ENCODE measurements around the gene GRIN3B. TPM values are rescaled to one million over a fixed set of nuclear protein-coding genes. Genes with fewer than 3 reads are reported as not detected.

The GRIN3B gene
- total and polyA plus RNA-seq, 2 of the 4 experiments (the other 2 are of a cell fraction), result under 0.01 to 0.91 TPM

DNA sequence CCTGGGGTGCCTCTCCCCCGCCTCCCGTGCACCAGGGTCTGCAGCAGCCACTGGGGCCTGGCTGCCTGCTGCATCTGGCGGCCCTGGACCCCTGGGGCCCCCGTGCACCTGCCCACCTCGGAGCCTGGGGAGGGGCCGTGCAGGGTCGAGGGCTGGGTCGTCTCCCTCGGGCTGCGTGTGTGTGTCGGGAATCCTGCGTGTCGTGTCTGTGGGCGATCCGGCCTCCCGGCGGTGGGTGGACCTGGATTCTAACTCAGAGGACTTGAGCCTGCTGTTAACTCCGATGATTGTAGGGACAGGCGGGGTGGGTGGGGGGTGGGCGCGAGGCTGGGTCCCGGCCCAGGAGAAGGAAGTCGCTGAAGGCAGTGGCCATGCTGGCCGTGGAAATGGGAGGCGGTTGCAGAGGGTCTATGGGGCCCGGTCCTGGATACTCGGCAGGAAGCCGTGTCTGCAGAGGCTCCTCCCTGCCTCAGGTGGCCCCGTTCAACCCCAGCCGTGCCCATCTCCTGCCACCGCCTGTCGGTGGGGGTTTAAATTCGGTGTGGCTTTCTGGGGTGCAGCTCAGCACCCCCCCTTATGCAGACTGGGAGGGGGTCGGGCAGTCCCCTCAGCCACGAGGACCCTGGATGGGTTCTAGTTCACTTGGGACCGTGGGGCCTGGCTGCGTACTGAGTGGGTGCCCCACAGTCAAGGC lies 25.5 kb upstream of the GRIN3B start:
- Histone ChIP-seq H2BK120ac (ENCODE audit: low read depth, low read length) (no peak overlapping the region), H3K9me1 (ENCODE audit: insufficient read depth, low read length) (no peaks in the 10 kb centered on the region), H2AK9ac (replicated peaks; ENCODE audit: low read depth, low read length, poor library complexity) (no peak overlapping the region), H3K4me1 (ENCODE audit: control insufficient read depth, insufficient read depth, low read length) (no peaks in the 10 kb centered on the region), H4K5ac (ENCODE audit: low read depth, low read length) (no peak overlapping the region), H3K4ac (ENCODE audit: low read depth, low read length) (no peak overlapping the region), H3K56ac (ENCODE audit: extremely low read depth, insufficient read depth, low read length) (no peak overlapping the region), H2BK5ac (ENCODE audit: low read depth, low read length, poor library complexity, severe bottlenecking) (no peak overlapping the region), H3K9me3 (ENCODE audit: control insufficient read depth, insufficient read depth, low read length) (peaks cover 5% of the 10 kb centered on the region), H3K27me3 (ENCODE audit: control insufficient read depth, insufficient read depth, low read length) (no peaks in the 10 kb centered on the region), H3K4me3 (ENCODE audit: insufficient read depth, low read depth, low read length) (no peak overlapping the region), H3K79me1 (ENCODE audit: low read depth in 1 of 2, low read length in 2 of 2) (peaks cover 9 to 19% of the 10 kb centered on the region in 2 experiments), H4K91ac (ENCODE audit: insufficient read depth, low read depth, low read length) (no peak overlapping the region), H2AK5ac (ENCODE audit: low read depth, low read length) (no peak overlapping the region), H2BK20ac (ENCODE audit: low read depth, low read length) (no peak overlapping the region), H3K18ac (ENCODE audit: low read depth, low read length) (no peak overlapping the region), H4K20me1 (ENCODE audit: insufficient read depth, low read length) (no peaks in the 10 kb centered on the region; the same call in 1 of the 2 replicates), H3K14ac (replicated peaks; ENCODE audit: low read depth, low read length) (no peak overlapping the region), H3K23ac (ENCODE audit: low read depth, low read length) (no peak overlapping the region), H2AFZ (replicated peaks; ENCODE audit: low read length, poor library complexity) (no peak overlapping the region), H3K27ac (ENCODE audit: insufficient read depth, low read length) (no peak overlapping the region), H4K8ac (ENCODE audit: low read depth in 2 of 2, low read length in 2 of 2) (no peak overlapping the region), H3K9ac (ENCODE audit: low read depth, low read length) (no peak overlapping the region), H3K4me2 (ENCODE audit: low read depth, low read length) (no peak overlapping the region), H2BK15ac (ENCODE audit: low read depth, low read length) (no peak overlapping the region), H3K36me3 (ENCODE audit: control insufficient read depth, insufficient read depth, low read length) (peaks cover 36% of the 10 kb centered on the region)
- intact Hi-C loops (cut with micrococcal nuclease) (no loop called here), in situ Hi-C loops (cut with MboI; ENCODE audit: low sequenced_read_pairs) (no loop called here), dilution Hi-C loops (cut with HindIII; ENCODE audit: low sequenced_read_pairs, unreplicated experiment) (no loop called here)
- WGBS, 2 experiments (ENCODE audit: extremely low coverage in 2 of 2, insufficient read length in 1 of 2), result 69% methylated on average over 16 of the region's 37 CpGs; no CpG with 5 or more reads in 1 of the 2 experiments
- DNase-seq (no peak), ATAC-seq (ENCODE audit: low read depth) (no peak)
- BruUV-seq (replicated peaks), result no TSS peak
- POLR2A ChIA-PET (ENCODE audit: unreplicated experiment), result no interaction called here
- TF ChIP-seq BHLHE40 (IDR thresholded peaks at IDR 0.05; ENCODE audit: low read depth, low read length), result no peak
- TF ChIP-seq, protein P1, sequence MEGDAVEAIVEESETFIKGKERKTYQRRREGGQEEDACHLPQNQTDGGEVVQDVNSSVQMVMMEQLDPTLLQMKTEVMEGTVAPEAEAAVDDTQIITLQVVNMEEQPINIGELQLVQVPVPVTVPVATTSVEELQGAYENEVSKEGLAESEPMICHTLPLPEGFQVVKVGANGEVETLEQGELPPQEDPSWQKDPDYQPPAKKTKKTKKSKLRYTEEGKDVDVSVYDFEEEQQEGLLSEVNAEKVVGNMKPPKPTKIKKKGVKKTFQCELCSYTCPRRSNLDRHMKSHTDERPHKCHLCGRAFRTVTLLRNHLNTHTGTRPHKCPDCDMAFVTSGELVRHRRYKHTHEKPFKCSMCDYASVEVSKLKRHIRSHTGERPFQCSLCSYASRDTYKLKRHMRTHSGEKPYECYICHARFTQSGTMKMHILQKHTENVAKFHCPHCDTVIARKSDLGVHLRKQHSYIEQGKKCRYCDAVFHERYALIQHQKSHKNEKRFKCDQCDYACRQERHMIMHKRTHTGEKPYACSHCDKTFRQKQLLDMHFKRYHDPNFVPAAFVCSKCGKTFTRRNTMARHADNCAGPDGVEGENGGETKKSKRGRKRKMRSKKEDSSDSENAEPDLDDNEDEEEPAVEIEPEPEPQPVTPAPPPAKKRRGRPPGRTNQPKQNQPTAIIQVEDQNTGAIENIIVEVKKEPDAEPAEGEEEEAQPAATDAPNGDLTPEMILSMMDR (conservative IDR thresholded peaks at IDR 0.05; ENCODE audit: low read depth, low read length), result no peak
- TF ChIP-seq, protein P2, sequence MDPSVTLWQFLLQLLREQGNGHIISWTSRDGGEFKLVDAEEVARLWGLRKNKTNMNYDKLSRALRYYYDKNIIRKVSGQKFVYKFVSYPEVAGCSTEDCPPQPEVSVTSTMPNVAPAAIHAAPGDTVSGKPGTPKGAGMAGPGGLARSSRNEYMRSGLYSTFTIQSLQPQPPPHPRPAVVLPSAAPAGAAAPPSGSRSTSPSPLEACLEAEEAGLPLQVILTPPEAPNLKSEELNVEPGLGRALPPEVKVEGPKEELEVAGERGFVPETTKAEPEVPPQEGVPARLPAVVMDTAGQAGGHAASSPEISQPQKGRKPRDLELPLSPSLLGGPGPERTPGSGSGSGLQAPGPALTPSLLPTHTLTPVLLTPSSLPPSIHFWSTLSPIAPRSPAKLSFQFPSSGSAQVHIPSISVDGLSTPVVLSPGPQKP (IDR thresholded peaks at IDR 0.05; ENCODE audit: borderline replicate concordance, low read depth, low read length), result no peak
- no peak for TF ChIP-seq RFX5 (IDR thresholded peaks at IDR 0.05; ENCODE audit: low read depth, low read length)
- TF ChIP-seq CHD1 (IDR thresholded peaks at IDR 0.05; ENCODE audit: low read depth, low read length), result no peak
- no peak for TF ChIP-seq MXI1 (IDR thresholded peaks at IDR 0.05; ENCODE audit: borderline replicate concordance, low read depth, low read length)
- TF ChIP-seq SMC3 (IDR thresholded peaks at IDR 0.05; ENCODE audit: low read depth, low read length), result no peak
- TF ChIP-seq POLR2A (IDR thresholded peaks at IDR 0.05; ENCODE audit: low read depth, low read length), result no peak
- TF ChIP-seq NFE2L2 (IDR thresholded peaks at IDR 0.05; ENCODE audit: low read depth, low read length), result no peak
- TF ChIP-seq, protein P3, sequence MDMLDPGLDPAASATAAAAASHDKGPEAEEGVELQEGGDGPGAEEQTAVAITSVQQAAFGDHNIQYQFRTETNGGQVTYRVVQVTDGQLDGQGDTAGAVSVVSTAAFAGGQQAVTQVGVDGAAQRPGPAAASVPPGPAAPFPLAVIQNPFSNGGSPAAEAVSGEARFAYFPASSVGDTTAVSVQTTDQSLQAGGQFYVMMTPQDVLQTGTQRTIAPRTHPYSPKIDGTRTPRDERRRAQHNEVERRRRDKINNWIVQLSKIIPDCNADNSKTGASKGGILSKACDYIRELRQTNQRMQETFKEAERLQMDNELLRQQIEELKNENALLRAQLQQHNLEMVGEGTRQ (IDR thresholded peaks at IDR 0.05; ENCODE audit: low read depth, low read length), result no peak
- TF ChIP-seq RAD21 (IDR thresholded peaks at IDR 0.05; ENCODE audit: low read length), result no peak
- TF ChIP-seq MAZ (IDR thresholded peaks at IDR 0.05; ENCODE audit: borderline replicate concordance, low read depth, low read length), result no peak
- TF ChIP-seq MAFK (IDR thresholded peaks at IDR 0.05; ENCODE audit: low read depth, low read length), result no peak
- no peak for TF ChIP-seq CEBPB (IDR thresholded peaks at IDR 0.05; ENCODE audit: low read depth, low read length)
- no peak for TF ChIP-seq FOS (IDR thresholded peaks at IDR 0.05; ENCODE audit: low read depth, low read length)
- no peak for TF ChIP-seq RCOR1 (IDR thresholded peaks at IDR 0.05; ENCODE audit: insufficient replicate concordance, low read length)
- CTCF ChIA-PET, result no interaction called here

Data from IMR-90 (cell line).